ENCODE results near the gene COL9A2. TPM values are rescaled to one million over a fixed set of nuclear protein-coding genes. Genes with fewer than 3 reads are reported as not detected.

COL9A2 gene
- total RNA-seq, 1 donor from 2014 or later: 1.2 TPM

DNA sequence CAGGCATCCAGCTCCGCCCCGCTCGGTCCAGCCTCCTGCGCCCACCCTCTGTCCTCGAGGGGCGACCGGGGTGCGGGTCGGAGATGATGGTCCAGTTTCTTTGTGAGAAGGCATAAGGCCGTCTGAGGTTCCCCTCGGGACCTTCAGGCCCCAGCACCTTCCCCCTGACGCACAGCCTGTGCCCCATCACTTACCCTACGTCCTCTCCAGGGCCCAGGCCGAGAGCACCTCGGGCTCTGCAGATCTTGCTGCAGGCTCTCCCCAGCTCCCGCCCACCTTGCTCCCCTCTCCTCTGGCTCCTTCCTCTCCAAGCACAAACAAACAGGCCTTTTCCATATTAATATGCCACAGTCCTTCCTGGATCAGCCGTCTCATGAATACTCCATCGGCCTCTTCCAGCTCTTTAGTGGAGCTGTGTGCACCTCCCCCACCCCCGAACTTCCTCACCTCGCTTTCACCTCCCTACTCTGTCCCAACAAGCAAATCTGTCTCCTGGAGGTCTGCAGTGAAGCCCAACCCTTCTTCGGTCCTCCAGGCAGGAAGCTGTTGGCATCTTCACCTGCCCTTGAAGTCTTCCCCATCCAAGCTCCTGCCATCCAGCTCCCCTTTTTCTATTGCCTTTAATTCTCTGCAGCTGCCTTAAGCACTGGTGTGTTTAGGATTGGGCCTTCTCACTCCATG is 448 bp upstream of the COL9A2 start:
- no peak for DNase-seq

DNA sequence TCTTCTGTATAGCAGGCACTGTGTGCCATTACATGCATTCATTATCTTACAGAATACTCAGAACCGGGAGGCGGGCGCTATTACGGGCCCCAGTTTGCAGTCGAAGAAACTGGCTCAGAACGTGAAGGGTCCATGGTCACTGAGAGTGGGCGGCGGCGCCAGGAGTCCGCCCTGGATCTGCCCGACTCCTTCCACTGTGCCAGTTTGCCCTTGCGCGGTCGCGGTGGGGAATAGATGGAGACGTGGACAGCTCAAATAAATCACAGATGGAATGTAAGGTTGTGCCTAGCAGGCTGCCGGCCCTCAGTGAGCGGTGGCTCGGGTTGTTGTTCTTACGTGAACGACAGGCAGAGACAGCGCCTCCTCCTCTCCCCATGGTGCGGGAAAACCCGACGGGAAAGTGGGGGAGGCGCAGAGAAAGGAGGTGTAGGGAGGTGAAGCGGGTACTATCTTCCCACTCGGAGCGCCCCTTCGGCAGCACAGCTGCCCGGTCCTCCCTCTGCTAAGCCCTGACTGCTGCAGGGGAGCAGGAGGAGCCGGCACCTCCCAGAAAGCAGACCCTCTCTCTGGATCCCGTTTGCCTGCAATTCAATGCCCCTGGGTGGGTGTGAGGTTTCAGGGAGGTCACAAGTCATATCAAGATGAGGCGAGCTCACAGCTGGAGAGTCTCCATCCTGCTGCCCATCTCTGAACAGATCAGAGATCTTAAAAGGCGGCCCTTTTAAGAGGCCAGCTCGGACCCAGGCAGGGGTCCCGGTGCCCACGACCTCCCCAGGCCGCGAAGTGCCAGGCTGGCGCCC is 1.1 kb downstream of the COL9A2 start:
- DNase-seq: peak; percentile 25

DNA sequence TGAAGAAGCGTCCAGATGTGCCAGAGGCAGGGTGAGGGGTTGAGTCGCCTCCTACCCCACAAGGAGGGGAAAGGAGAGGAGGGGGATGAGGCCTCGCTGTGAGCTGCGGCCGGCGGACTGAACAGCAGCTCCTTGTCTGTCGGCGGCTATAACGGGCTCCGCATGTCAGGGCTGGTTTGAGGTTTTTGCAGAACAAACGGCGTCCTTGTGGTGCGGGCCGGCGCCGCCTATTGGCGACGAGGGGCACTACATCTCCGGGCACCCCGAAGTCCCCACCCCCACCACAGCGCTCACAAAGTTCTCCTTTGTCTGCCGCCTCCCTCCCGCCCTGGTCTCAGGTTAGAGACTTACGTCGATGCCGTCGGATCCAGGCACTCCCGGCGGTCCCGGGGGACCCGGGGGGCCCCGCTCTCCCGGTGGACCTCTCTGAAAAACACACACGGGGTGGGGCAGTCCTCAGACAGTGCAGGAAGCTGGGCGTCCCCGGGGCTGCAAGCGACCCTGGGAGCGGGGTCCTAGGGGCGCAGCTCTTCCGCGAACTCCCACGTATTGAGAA is 1.8 kb downstream of the COL9A2 start:
- DNase-seq: peak; percentile 86

DNA sequence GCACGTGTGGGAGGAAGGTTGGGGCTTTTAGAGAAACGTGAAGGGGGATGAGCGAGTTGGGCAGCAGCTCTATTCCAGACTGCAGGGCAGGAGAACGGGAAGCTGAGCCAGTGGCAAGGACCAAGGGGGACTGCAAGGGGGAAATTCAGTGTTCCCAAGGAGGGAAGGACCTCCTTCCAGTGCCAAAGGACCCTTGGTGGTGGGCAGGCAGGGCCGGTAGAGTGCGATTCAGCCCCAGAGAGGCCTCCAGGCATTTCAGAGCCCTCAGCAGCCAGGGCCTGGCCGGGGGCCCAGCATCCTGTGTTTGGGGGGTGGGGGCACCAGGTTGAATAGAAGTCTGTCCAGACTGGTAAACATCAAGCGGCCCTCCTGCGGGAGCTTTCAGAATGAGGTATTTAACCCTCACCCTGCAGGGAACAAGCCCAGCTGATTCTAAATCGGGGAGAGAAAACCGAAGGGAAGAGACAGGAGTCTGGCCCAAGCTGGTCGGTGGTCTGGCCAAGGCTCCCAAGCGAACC is 2.3 kb downstream of the COL9A2 start:
- no peak for DNase-seq

DNA sequence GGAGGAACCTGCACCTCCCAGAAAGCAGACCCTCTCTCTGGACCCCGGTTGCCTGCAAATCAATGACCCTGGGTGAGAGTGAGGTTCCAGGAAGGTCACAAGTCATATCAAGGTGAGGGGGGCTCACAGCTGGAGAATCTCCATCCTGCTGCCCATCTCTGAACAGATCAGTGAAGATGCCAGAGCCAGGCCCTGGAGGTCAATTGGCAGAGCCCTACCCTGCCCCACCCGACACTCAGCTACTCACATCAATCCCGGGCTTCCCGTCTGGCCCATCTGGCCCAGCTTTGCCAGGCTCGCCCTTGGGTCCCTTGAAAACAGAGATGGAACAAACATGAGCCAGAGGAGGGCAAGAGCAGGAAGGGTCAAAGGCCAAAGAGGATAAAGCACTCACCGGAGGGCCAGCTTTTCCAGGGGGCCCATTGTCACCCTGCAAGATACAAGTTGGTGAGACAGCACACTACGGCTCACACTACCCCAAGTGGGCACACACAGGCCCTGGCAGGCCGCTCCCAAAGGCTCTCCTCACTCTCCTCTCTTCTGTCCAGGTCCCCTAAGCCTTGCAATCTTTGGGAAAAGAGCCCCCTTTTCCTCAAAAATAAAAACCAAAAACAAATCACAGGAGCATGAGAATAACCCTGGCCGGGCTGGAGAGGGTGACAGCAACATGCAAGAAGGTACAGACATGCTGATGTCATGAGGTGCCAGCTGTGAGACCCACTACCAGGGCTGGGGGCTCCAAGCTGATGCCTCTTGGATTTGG is 2.9 kb downstream of the COL9A2 start:
- no peak for DNase-seq

DNA sequence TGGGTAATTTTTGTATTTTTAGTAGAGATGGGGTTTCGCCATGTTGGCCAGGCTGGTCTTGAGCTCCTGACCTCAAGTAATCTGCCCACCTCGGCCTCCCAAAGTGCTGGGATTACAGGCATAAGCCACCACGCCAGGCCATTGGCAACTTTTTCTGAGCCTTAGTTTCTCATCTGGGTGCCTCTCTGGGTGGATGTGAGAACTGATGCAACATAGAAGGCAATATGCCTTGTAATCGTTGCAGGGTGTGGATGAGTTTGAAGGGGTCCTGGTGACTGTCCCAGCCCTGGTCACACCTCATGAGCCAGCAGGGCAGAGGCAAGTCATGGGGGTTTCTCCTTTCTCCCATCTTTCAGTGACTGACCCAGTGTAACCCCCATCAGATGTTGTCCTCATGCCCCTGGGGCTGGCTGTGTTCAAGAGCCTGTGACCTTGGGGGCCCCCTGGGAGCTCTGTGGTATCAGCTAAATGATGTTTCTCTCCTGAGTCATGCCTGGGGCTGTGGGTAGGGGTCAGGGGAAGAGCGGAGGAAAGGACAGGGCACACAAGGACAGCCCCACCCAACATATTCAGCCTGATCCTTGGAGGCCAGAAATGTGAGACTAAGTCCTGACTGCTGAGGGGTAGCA is 3.6 kb downstream of the COL9A2 start:
- DNase-seq: no peak

DNA sequence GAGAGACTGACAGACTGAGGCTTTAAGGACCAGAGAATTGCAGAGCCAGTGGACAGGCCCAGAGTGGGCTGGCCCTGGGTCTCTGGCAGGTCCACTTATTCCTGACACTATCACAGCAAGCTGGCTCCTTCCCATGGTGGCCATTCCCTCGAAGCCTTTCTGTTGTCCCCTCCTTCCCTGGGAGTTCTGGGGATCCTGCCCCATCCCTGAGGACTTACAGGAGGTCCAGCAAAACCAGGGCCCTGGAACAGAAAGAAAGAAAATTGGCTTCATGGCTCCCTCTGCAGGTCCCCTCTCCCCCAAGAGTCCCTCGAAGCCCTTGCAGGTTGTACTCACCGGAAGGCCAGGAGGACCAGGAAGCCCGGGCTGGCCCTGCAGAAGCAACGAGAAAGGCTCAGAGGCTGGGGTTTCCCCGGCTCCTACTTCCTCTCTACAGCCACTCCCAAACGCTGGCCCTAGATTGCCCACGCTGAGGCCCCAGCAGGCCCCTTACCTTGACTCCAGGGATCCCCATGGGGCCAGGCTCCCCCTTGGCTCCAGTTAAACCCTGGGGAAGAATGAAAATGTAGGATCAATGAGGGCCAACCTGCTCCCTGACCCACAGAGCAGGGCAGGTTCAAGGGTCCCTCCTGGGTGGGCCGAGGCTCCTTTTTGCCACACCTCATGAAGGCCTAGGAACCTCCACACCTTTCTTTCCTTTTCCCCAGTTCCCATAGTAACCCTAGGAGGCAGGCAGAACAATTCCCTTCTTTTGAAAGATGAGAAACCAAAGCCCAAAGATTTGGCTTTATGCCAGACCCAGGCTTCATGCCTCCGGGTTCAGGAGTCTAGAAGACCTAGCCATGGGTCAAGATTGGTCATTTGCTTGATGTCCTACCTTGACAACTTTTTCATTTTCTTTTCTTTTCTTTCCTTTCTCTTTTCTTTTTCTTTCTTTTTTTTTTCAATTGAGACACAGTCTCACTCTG is 4.6 kb downstream of the COL9A2 start:
- DNase-seq: no peak

DNA sequence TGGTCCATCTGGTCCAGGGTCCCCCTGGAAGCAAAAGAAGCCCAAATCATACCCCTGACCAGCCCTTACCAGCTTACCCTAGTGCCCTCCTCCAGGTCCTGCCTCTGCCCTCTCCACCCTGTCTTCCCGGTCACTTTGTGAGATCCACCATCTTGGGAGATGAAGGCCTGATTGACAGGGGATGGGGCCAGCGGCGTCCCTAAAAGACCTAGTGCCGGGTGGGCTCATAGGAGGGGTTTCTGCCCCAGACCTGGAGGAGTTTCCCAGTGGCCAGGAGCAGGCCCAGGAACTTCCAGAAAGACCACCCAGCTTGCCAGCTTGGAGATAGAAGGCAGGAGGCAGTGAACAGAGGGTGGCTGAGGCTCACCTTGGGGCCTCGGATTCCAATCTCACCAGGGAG is 5.4 kb downstream of the COL9A2 start:
- no peak for DNase-seq

DNA sequence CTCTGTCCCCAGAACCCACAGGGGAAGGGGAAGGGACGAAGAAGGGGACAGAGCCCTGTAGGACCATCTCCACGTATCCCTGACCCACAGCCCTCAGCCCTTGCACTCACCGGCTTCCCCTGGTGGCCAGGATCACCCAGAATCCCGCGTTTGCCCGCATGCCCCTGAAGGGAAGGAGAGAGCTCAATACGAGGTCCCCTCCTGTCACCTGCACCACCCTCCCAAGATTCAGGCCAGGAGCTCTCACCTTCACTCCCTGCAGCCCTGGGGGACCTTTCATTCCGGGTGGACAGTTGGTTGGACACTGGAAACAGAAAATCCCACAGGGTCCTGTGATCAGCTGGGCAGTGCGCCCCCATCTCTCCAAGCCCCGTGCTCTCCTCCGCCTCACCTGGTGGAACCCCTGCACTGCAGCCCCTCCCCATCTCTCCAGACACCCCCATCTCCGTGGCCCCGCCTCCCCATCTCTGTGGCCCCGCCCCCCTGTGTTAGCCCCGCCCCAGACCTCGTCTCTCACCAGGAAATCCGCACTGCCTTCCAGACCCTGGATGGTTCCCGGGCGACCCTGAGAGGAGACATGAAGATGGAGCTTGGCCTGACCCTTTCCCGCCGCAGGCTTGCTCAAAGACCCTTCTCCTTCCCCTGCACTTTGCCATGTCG is 6.0 kb downstream of the COL9A2 start:
- no peak for DNase-seq

DNA sequence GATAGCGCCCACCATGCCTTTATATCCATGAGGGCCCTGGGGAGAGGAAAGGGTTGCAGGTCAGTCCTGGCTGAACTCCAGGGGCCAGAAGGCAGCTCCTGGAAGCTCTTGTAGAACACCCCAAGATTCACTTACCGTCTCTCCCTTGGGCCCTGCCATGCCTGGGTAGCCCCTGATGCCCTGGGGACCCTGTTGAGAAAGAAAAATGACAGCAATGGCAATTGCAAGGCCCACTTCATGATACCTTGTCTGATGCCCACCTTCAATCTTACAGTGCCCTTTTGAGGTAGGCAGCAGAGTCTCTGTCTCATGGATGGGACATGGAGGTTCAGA is 7.0 kb downstream of the COL9A2 start:
- DNase-seq: no peak

DNA sequence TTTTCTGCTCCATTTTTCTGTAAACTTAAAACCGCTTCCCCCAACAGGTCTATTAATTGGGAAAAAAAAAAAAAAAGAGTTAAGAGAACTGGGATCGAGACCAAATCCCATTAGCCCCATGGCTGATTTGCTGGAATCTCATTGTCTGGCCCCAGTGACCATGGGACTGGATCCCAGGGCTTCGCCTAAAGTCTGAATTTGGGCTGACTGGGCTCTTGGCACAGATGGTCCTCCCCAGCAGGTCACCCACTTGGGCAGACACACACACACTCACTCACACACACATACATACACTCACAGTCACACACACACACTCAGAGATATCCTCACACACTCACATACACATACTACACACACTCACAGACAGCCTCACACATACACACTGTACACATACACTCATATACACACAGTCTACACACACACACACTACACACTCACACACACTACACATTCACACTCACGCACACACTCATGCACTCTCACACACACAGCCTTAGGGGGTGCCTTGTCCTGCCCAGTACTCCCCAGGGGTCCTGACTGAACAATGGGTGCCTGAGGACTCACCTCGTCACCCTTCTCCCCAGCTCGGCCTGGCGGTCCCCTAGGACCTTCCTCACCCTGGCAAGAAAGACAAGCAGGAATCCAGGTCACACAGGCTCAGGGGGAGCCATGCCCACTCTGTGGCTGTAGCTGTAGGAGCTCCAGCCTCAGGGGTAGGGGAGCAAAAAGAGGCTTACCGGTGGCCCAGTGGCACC is 7.5 kb downstream of the COL9A2 start:
- no peak for DNase-seq

DNA sequence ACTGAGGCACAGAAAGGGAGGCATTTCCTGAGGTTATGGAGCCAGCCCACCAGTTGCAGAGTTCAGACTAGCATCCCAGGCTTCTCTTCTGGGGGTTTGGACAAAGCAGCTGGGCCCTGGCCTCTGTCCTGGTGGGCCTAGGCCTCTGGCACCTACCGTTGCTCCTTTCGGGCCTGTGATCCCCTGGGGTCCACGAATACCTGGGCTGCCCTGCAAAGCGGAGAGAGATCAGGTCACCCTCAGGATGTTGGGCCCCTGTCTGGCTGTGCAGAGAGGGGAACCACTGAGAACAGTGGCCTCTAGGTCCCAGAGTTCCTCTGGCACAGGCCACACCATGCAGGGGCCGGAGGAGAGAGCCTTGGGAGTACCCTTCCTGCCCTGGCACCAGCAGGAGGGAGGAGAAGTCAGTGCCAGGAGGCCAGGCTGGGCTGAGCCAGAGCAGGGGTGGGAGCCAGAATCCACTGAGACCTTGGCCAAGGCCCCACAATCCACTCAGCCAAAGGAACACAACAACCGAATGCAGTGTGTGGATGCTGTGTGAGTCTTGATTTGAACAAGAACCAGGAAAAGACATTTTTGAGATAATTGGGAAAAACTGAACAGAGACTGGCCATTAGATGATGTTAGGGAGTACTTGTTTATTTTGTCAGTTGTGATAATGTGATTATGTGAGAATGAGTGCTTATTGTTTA is 8.9 kb downstream of the COL9A2 start:
- DNase-seq: no peak

DNA sequence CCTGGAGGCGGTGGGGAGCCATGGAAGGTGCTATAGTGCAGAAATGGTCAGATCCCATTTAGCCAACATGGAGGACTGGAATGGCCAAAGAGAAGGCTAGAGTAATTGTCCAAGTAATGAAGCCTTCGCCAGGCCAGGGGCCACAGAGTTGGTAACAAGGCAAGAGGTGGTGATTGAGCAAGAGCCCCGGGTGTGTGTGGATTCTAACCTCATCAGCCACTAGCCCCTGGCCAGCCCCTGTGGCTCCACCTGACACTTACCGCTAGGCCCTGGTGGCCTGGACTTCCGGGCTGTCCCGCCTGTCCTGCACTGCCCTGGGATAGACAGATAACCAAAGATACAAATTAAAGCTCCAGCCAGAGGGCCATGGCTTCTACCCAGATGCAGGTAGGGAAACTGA is 9.9 kb downstream of the COL9A2 start:
- no peak for DNase-seq

DNA sequence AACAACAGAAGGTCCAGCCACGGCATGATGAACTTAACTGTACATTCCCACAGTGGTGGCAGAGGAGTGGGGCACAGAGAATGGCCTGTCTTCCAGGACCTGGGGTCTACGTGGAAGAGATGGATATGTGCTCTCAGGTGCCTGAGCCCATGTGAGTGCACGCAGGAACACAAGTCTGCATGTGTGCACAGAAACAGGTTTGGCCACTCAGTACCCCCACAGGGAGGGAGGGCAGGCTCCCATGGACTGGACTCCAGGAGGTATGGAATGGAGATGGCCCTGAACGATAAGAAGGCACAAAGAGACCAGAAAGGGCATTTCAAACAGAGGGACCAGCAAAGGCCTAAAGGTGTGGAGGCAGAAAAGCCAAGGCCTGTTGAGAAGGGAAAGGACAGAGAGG is 10.8 kb downstream of the COL9A2 start:
- no peak for DNase-seq

DNA sequence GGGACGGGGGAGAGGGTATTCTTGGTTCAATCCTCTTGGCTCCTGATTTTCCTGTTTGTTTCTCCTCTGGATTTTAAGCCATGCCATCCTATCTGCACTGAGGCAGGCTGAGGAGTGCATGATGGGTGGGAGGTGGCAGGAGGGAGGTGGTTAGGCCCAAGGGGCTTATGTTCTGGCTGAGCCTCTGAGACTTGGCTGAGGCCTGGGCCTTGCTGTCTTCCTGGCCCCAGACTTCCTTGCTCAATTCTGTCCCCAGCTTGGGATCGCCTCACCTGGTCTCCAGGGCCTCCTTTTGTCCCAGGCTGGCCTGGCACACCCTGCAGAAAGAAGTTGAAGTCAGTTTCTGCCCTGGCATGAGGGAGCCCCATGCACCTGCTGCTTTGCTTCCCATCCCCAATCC is 11.2 kb downstream of the COL9A2 start:
- DNase-seq: no peak

DNA sequence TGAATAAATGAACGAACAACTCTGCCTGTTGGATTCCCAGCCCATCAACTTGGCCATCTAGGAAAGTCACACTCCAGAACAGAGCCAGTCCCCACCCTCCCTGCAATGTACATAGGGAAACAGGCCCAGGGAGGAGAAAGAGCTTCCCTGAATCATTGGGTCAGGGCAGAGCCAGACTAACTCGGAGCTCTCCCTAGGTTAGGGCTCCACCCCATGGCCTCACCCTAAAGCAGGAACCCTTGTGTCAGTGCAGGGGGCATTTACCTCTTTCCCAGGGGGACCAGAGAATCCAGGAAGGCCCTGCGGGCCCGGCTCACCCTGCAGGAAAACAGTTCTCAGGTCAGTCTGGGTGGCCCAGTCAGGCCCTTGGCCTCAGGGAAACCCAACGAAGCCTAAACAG is 11.6 kb downstream of the COL9A2 start:
- DNase-seq: no peak

DNA sequence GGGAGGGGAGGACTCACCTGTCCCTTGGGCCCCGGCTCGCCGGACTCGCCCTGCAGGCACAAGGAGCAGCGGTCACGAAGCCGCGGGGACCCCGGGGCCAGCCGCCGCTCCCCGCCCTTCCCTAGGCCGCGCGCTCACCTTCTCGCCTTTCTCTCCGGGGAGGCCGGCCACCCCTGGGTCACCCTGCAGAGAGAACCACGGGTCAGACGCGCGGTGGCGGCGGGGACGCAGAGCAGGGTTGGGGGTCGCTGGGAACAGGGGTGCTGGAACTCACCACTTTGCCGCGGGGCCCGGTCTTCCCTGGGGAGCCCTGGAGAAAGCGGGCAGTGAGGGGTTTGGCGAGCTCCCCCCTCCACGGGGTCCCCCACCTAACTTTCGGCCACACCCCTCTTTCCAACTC is 13.3 kb downstream of the COL9A2 start:
- DNase-seq: no peak

DNA sequence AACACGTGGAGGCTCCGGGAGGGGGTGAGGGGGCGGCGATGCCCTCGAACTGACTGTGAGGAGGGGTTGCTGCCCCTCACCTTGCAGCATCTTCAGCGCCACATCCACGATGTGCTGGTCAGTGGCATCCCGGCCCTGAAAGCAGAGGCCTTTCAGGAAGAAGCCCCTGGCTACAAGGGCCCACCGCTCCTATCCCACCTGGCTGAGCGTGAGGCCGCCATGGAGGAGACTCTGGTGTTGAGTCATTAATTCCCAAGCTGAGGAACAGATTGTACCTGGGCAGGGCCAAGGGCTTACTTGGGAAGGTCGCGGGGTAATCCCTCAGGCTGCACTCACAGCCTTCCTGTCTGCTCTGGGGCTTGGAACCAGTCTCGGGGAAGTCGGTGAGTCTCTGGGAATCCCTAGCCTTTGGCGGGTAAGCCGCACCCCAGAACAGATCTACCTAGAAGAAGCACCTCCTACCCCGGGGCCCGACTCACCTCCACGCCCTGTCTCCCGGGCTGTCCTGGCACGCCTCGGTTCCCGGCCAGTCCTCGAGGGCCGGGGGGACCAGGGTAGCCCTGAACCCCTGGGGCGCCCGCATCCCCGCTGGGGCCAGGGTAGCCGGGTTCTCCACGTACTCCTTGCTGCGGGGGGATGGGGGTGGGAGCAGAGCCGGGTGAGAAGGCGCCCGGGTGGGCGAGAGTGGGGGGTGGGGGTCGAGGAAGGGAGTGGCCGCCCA is 13.9 kb downstream of the COL9A2 start:
- no peak for DNase-seq

DNA sequence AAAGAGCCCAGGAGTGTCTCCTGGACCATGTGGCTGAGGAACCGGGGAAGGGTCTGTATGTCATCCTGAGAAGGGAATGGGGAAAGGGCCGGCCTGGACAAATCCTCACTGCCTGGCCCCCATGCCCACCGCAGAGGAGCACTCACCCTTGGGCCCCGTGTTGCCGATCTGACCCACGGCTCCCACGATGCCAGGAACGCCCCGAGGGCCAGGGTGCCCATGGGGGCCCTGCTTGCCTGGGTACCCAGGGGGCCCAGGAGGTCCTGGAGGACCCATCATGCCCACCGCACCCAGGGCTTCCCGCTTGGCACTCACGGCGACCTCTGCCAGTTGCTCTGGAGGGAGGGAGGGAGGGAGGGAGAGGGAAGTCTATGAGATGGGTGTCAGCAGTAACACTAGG is 14.6 kb downstream of the COL9A2 start:
- DNase-seq: no peak
